ENCODE measurements around the gene CREB5.

The CREB5 gene

DNA sequence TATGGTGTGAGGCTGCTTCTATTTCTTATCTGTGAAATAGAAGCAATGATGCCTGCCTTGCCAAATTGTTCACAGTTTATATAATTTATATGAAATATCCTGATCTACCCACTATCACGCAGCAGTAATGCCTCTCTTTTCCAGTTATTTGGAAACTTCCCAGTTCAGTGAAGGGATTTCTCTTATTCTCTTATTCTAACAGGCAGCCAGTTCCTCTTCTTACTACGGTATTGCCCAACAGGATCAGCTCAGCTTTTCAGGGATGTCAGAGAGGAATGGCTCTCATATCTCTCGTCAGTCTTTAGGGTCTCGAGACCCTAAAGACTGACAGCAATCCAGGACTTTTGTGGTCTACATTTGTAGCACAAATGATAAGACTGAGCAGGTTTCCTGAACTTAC, 215.6 kb downstream of the CREB5 start:
- in situ Hi-C loops (cut with MboI; ENCODE audit: low sequenced_read_pairs) = no loop called here

GRCh38 chr7:28629216-28629842, 217.0 kb downstream of the CREB5 start:
- in situ Hi-C loops (cut with MboI; ENCODE audit: low sequenced_read_pairs) = no loop called here

- in situ Hi-C loops (cut with MboI; ENCODE audit: low sequenced_read_pairs) = no loop called here
These were observed 218.0 kb downstream of the CREB5 start for GRCh38 chr7:28630350-28630749.

DNA sequence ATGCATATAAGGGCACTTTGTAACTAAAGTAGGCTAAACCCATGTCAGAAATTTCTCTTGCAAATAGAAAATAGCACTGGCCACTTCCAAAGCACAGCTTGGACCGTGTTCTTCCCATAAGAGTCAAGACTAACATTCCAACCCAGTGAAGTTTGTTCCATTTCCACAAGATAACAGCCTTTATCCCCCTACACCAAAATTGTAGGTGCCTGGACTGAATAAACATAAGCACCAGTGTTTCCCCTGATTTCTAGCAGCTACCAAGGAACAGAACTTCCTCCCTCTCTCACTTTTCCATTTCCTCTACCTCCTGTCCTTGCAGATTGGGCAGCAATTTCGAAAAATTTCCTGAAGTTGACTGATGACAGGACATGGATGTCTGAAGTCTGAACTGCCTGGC, 219.7 kb downstream of the CREB5 start:
- in situ Hi-C loops (cut with MboI; ENCODE audit: low sequenced_read_pairs) = no loop called here

DNA sequence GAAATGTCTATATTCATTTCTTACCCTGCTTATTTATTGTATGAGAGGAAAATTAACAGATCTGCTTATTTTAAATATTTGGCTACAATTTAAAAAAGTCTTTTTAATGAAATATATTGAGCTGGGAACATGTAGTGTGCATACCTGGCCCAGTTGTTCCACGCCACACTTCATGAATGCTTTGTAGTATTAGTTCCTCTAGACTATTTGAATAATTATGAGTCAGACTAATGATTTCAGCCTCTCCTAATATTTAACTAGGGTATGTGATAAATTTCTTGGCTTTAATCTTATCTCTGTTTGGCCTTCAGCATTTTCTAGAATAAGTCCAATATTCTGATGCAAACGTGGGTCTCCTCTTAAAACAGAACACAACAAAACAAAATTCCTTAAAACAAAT, 226.6 kb downstream of the CREB5 start:
- in situ Hi-C loops (cut with MboI; ENCODE audit: low sequenced_read_pairs) = no loop called here

DNA sequence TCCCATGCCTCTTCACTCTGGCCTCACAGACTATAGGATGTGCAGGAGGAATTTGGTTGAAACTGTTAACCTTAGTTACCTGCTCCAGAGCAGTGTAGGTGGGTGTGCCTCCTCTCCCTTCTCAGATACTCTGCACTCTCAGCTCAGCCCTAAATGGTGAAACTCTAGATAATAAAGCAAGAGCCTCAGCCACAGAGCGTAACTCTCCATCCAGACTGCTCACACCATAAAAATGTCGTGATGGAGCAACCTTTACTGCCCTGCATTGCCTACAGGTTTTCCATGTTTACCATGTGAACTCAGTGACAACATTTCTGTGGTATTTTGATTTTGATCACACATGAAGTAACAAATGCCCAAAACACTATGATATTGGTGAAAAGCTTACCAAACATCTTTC, 227.7 kb downstream of the CREB5 start:
- in situ Hi-C loops (cut with MboI; ENCODE audit: low sequenced_read_pairs) = no loop called here

- in situ Hi-C loops (cut with MboI; ENCODE audit: low sequenced_read_pairs) = no loop called here
These were observed 229.6 kb downstream of the CREB5 start for GRCh38 chr7:28641752-28642545.

DNA sequence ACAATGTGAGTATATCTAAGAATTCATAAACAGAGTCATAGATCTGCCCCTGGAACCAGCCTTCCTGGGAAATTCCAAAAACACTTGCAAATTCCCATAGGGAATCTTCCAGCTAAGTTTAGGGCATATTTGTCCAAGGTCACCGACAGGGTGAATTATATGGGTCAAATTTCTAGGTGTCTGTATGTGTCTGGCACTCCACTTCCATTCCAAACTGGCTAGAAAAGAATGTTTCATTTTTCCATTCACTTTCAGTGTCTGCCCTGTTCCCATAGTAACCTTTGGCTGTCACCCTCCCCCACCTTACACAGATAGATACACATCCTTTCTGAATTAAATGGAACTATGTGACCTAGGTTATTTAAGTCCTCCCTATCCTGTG, 230.9 kb downstream of the CREB5 start:
- in situ Hi-C loops (cut with MboI; ENCODE audit: low sequenced_read_pairs) = no loop called here

- in situ Hi-C loops (cut with MboI; ENCODE audit: low sequenced_read_pairs) = no loop called here
These were observed 231.4 kb downstream of the CREB5 start for GRCh38 chr7:28643584-28644340.

- in situ Hi-C loops (cut with MboI; ENCODE audit: low sequenced_read_pairs) = no loop called here
These were observed 233.5 kb downstream of the CREB5 start for GRCh38 chr7:28645866-28646265.

DNA sequence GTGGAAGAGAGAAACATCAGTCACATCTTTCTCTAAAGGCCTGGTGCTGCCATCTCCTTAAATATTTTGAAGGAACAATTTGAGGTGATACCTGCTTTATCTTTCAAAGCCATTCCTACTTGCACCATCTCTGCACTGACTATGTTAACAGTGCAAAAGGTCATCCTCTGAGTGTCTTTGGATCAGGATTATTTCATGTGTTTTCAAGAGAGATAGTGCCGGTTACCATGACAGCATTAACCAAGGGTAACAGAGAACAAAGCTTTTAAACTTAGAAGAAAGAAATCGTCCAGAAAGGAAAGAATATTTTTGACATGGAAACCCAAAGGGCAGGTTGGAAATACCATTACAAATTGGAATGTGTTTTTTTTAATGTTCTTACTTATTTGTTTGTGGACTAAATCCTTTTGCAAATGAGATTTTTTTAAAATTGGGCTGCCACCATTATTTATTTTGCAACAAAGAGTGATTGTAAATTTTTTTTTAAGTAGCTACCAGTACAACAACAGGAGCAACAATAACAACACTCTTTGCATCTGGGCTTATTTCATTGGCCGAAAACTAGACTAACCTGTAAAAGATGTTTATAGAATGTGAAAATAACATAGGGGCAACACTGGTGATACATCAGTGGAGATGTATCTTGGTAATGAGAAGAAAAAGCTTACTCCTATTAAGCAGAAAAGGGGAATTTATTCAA, 234.2 kb downstream of the CREB5 start:
- in situ Hi-C loops (cut with MboI; ENCODE audit: low sequenced_read_pairs) = no loop called here

DNA sequence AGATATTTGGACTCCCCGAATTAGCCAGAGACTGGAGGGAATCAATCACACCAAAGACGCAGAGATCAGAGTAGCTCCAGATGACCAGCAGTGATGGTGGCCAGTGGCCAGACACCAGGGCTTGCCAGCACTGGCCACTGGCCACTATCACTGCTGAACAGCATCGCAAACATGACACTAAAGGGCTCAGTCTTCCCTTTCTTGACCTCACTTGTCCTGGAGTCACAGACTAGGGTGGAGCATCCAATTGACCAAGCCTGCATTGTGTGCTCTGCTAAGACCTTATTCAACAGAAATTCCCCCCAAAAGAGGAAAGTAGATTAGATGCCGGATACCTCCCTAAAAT, 234.7 kb downstream of the CREB5 start:
- in situ Hi-C loops (cut with MboI; ENCODE audit: low sequenced_read_pairs) = no loop called here

- in situ Hi-C loops (cut with MboI; ENCODE audit: low sequenced_read_pairs) = no loop called here
These were observed 236.9 kb downstream of the CREB5 start for GRCh38 chr7:28649189-28649588.

DNA sequence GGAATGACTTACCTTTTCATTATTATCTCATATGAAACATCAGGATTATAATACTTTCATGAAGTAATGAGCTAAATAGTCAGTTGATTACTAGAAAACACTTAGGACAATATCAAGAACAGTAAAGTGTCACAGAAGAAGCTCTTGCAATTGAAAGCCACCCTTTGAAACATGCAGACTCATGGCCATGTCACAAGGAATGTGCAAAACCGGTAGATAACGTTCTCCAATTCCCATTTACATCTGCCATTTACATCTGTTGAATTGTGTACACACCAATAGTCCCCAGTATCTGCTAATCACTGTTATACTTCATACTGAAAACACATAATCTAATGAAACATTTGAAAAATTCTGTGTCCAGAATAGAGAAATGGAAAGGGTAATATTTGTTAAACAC, 237.5 kb downstream of the CREB5 start:
- in situ Hi-C loops (cut with MboI; ENCODE audit: low sequenced_read_pairs) = no loop called here

DNA sequence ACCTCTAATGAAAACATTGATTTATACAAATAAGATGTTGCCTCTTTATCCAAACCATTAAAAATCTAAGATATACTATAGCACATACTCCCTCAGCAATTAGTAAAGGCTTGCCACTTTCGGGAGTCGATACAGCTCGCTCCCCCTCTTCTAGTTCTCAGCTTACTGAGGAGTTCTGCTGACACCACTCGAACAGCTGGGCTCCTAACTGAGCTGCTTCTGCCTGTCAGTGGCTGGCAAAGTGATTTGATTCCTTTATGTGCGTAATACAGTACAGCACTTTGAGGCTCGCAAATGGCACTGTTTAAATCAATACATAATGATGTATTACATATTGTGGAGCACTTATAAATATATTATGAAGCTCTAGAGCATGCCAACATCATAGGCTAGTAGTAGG, 241.8 kb downstream of the CREB5 start:
- in situ Hi-C loops (cut with MboI; ENCODE audit: low sequenced_read_pairs) = no loop called here

DNA sequence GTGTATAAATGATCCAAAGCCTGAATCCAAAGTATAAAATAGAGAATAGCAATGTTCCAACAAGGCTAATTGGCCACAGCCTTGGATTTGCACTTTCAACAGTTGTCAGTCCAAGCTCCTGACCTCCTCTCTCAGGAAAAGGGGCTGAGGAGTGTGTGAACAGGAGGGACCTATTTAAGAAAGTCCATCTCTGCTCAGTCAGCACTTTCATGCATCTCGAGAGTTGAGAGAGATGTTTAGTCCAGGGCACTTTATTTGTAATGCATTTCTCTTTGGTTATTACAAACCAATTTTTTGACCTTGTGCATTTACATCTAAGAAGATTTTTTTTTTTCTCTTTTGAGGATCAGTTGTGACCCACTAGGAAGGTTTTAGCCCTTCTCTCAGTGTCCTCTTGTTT, 244.2 kb downstream of the CREB5 start:
- in situ Hi-C loops (cut with MboI; ENCODE audit: low sequenced_read_pairs) = no loop called here

DNA sequence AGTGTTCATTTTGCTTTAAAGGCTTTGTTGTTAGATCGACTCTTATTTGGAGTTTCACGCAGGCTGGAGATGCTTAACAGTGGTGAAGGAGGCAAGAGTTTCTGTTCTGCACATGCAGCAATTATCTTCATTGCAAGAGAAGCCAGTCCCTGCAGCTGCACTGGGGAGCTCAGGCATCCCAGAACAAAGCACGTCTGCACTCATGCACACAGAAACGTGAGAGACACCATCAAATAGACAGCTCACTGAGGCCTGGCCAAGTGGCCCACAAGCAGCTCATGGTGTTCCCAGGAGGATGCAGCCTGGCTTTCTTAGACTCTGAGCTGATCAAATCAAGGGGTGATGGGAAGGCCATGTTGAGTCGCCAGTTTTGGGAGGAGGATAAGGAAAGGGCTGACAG, 246.1 kb downstream of the CREB5 start:
- in situ Hi-C loops (cut with MboI; ENCODE audit: low sequenced_read_pairs) = no loop called here

DNA sequence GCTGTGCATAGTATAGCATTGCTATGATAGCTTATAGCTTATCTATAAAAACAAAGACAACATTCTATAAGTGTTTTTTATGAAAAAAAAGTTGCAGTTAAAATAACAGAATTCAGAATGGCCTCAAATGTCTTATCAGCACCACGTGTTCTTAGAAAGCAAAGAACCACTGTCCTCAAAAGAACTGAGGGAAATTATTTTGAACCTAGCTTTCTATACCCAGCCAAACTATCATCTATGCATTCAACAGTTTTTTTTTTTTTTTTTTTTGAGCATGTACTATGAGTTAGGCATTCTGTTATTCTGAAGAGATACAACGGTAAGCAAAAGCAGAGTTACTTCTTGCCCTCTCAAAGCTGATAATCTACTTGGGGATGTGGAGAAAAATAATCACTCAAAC, 247.8 kb downstream of the CREB5 start:
- in situ Hi-C loops (cut with MboI; ENCODE audit: low sequenced_read_pairs) = no loop called here

- in situ Hi-C loops (cut with MboI; ENCODE audit: low sequenced_read_pairs) = no loop called here
These were observed 249.7 kb downstream of the CREB5 start for GRCh38 chr7:28661826-28662595.

- in situ Hi-C loops (cut with MboI; ENCODE audit: low sequenced_read_pairs) = no loop called here
These were observed 253.8 kb downstream of the CREB5 start for GRCh38 chr7:28666154-28666553.

GRCh38 chr7:28668085-28668484, 255.8 kb downstream of the CREB5 start:
- in situ Hi-C loops (cut with MboI; ENCODE audit: low sequenced_read_pairs) = no loop called here

Data from HL-60/S4 treated with phorbol 12-myristate 13-acetate at 8.2 ng/mL for 4 days and 3 days (cell line).